HEK293 (cell line): ENCODE measurements around the gene ADD2.

Experiments
- KLF9 ChIP-seq: fragments of 450-650 bp; formaldehyde crosslinking; IDR thresholded peaks from 2 replicates; pipeline ENCODE4 v1.5.1; 2016; ENCODE audit warnings: missing biosample characterization, missing genetic modification characterization, low read depth
- PATZ1 ChIP-seq: fragments of 450-650 bp; formaldehyde crosslinking; IDR thresholded peaks from 2 replicates; pipeline ENCODE4 v1.5.1; 2016; ENCODE audit warnings: missing biosample characterization, missing genetic modification characterization
- REST ChIP-seq: fragments of 450-650 bp; formaldehyde crosslinking; IDR thresholded peaks from 2 replicates; pipeline ENCODE4 v1.5.1; 2016; ENCODE audit warnings: missing biosample characterization, missing genetic modification characterization
- ZNF114 ChIP-seq: fragments of 450-650 bp; formaldehyde crosslinking; IDR thresholded peaks from 2 replicates; pipeline ENCODE4 v1.5.0; 2017; ENCODE audit warnings: missing biosample characterization, missing genetic modification characterization
- ZNF146 ChIP-seq: fragments of 450-650 bp; formaldehyde crosslinking; IDR thresholded peaks from 2 replicates; pipeline ENCODE4 v1.5.1; 2016; ENCODE audit warnings: missing biosample characterization, missing genetic modification characterization
- ZNF350 ChIP-seq: fragments of 450-650 bp; formaldehyde crosslinking; IDR thresholded peaks from 2 replicates; pipeline ENCODE4 v1.5.0; 2017; ENCODE audit warnings: missing biosample characterization, mild to moderate bottlenecking, missing genetic modification characterization
- ZNF792 ChIP-seq: fragments of 450-650 bp; formaldehyde crosslinking; IDR thresholded peaks from 2 replicates; pipeline ENCODE4 v1.5.1; 2016; ENCODE audit warnings: missing biosample characterization, missing genetic modification characterization
- TF ChIP-seq, protein P1 (sequence below): fragments of 450-650 bp; formaldehyde crosslinking; IDR thresholded peaks from 2 replicates; pipeline ENCODE4 v1.5.1; 2016; ENCODE audit warnings: missing biosample characterization, missing genetic modification characterization

DNA sequence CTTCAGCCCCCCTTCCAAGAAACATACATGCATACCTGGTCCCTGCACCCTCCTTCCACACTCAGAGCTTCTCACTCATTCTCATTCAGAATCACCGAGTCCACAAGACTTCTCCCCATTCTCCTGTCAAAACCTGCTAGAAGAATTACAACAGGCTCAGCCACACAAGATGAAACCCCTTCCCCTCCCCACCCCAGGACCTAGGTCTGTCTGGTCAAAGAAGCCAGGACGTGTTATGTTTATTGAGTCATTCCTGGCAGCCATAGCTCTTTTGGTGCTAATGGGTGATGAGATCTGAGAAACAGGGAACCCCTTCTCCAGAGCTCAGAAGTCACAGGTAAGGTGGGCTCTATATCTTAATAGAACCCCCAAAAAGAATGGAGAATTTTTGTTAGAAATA is 1.4 kb upstream of the ADD2 start:
- TF ChIP-seq, protein P1, sequence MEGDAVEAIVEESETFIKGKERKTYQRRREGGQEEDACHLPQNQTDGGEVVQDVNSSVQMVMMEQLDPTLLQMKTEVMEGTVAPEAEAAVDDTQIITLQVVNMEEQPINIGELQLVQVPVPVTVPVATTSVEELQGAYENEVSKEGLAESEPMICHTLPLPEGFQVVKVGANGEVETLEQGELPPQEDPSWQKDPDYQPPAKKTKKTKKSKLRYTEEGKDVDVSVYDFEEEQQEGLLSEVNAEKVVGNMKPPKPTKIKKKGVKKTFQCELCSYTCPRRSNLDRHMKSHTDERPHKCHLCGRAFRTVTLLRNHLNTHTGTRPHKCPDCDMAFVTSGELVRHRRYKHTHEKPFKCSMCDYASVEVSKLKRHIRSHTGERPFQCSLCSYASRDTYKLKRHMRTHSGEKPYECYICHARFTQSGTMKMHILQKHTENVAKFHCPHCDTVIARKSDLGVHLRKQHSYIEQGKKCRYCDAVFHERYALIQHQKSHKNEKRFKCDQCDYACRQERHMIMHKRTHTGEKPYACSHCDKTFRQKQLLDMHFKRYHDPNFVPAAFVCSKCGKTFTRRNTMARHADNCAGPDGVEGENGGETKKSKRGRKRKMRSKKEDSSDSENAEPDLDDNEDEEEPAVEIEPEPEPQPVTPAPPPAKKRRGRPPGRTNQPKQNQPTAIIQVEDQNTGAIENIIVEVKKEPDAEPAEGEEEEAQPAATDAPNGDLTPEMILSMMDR (tag by site-specific recombination): no peak
- TF ChIP-seq PATZ1 (tag by site-specific recombination) (no peak), ZNF792 (tag by site-specific recombination) (no peak), ZNF114 (tag by site-specific recombination) (no peak), KLF9 (tag by site-specific recombination) (no peak), ZNF146 (no peak), ZNF350 (tag by site-specific recombination) (no peak), REST (no peak)
